Measurements from ENCODE around the gene MRPL55.

Gene MRPL55

DNA sequence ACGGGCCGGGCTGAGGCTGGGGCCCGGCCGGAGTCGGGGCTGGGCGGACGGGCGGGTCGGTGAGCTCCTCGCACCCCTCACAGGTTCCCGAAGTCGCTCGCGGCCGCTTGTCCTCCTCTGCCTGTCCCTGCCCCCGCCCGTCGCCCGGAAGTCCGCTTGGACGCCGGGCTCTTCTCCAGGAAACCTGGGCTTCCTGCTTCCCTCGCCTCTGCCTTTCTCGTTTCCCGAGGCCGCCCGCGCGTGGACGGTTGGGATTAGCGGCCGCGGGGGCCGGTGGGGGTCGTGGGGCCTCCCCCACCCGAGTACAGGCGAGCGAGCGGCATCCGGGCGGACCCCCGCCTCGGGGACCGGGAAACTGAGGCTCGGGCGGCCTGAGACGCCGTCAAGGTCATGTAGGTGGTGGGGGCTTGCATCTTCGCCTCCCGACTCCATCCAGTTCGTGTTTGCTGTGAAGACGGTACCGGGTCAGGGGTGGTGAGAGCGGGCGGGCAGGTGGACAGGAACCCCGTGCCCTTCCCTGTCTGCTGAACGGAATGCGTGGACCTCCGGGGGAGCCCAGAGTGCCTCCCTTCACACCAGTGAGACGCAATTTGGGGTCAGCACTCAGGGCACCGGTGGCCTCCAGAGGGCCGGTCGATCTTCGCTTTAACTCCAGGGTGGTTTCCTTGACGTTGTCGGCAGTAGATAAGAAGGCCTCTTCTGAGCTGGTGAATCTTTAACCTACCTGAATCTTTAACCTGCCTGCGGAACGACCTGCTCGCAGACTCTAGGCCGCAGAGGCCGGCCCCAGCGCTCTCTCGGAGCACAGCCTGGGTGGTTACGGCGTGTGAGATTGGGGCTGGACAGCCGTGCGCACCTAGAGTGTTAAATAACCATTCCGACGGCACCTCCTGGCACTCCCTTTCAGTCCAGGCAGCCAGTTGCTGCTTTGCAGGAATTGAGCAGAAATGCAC is 25.9 kb downstream of the MRPL55 start:
- DNase-seq: peak in 1 of 2 donors; percentile 47

DNA sequence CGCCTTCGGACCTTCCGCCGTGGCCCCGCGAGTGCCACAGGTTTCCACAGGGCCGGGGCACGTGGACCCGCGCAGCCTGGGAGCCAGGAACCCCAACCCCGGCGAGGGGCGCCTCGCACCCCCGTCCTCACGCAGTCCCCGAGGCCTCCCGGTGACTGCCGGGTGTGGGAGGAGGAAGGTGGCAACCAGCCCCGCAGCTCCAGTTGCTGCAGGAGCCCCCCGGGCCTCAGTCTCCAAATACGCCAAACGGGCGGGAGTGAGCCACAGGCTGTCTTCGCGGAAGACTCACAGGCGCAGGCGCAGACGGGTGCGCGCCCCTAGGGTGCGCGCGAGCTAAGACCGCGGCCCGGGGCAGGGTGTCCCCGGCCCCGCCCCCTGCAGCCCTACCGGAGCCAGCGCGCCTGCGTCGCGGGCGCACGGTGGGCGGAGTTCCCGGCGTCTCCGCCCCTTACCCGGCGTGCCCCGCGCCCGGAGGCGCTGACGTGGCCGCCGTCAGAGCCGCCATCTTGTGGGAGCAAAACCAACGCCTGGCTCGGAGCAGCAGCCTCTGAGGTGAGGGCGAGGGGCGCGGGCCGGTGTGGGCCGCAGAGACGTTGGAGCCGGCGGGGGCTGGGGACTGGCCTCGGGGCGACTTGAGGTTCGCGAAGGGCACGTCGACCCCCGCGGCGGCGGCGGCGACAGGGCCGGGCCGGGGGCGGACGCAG is 26.7 kb downstream of the MRPL55 start, which contains the start of gene ARF1:
ARF1 (plus strand) TSS at position 495 of the 704 bp plus-strand sequence. CDS start 14,407 bp downstream, outside the sequence.
- peak; percentile 91 to 95 for DNase-seq

DNA sequence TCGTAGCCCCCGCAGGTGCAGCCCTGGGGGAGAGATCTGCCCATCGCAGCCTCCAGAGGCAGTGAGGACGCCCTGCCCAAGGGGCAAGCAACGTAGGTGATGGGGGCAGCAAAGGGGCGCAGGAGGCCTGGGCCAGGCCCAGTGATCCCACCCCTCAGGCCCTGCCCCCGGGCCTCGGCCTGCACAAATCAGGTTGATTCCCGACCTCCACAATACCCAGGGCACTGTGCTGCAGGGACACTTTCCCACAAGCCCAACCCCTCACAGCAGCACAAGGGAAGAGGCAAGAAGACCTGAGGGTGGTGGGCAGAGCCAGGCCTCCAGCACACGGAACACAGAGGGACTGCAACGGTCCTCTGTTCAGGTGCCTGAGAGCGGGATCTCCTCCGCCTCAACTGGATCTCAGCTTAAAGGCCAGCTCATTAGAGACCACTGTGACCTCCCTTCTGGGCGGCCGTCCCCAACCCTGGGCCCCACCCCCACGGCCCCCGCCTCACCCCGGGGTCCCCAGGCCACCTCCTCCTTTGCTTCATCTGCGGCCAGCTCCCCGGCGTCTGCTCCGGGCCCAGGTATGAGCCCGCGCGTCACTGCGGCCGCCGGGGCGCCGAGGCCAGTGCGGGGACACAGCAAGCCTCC is 27.4 kb downstream of the MRPL55 start:
- no peak for DNase-seq

DNA sequence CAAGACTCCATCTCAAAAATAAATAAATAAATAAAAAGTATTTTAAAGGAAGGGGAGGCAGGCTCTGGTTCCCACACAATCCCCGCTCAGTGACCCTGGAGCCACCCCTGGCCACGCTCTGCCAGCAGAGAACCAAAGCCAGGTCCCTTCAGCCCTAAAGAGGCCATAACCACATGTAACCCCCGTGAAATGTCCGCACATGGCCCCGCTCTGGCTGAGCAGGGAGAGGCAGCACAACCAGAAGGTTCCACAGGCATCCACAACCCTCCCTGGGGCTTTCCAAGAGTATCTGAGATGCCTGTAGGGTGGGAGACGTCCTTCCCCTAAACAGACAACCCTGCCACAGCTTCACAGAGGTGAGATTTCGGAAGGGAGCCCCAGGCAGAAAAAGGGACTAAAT is 28.0 kb downstream of the MRPL55 start:
- DNase-seq: no peak

DNA sequence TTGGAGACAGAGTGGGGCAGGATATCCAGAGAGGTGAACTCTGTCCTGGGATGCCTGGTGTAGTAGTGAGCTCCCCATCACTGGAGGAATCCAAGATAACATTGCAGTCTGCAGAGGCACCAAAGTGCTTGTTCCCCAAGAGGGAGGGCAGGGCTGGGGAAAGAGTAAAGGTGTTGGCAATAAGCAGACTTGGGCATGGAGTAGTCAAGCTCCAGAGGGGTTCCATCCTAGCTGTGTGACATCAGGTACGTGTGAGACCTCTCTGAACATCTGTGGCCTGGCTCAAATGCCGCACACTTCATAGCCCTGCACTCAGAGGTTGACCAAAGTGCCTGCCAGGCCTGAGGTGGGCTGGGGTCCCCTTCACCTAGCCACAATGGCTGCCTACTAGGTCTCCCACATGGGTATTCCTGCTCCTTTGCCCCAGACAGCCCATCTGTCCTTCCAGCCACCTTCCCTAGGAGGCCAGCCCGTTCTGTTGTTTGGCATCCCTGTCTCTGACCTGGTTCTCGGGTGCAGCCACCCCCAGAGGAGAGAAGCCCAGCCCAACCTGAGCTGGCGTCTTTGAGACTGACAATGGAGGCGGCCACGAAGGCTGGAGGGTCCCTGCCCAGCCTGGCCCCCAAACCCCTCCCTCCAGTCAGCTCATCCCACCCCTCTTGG is 29.4 kb downstream of the MRPL55 start:
- no peak for DNase-seq

DNA sequence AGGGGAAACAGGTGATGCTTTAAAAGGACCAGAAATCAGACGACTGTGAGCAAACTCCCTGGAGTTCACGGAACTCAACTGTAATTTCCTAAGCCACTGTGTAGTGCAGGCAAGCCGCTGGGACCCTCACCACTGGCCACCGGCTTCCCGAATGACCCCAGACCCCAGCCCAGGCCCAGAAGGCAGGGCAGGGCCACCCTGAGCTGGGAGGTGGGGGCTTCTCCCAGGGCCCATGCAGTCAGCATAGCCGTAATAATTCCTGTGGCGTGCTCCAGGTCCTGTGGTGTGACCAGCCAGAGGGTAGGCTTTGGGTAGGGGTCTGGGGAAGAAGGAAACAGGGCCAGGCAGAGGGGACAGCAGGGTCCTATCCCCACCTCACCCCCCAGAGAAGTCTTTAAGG is 30.1 kb downstream of the MRPL55 start:
- DNase-seq: no peak

DNA sequence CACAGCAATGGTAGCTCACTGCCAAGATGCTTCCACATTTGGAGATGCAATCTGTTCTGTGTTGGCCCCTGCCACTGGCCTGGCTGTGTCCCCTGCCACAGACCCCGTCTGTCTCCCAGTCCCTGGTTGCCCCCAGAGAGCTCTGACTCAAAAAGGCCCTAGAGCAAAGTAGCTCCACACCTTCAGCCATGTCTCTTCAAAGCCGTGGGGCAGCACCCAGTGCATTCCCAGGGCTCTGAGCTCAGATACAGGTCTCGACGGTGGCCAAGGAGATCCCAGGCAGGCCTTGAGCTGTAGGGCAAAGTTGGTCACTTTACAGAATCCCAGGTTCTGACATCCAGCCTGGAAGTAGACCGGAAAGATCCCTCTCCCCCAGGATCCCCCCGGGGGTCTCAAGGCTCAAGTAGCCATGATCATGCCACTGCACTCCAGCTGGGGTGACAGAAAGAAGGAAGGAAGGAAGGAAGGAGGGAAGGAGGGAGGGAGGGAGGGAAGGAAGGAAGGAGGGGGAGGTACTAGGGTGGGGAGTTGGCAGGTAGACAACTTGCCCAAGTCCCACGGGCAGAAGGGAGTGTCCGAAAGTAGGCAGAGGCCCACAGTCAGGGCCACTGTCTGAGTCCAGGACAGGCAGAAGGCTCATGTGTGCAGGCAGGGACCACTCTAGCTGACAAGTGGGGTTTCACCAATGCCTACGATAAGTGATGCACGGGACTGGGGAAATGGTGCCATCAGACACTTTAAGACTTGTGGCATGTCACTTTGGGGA is 31.4 kb downstream of the MRPL55 start:
- no peak for DNase-seq

DNA sequence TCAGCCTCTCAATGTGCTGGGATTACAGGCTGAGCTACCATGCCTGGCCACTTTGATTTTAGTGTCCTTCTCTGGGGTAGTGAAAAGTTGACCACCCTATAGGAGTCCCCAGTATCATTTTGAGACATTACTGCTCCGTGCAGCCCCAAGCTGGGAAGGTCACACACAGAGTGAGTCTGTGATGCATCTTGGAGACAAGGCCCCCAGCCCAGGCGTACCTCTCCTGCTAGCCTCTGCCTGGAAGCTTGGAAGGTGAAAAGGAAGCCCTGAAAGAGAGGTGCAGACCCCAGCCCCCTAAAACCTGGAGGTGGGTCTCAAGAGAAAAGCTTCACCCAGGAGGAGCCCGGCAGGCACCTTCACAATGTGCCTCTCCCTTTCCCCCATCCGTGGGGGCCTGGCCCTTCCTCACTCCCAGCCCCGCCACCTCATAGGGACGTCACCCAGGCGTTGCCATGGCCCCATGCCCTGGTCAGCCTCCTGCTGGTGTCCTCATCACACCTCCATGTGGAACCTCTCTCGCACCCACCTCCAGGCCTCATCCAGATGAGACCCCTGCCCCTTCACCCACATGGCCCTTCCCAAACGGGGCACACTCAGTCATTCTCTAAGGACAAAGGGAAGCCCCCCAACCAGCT is 32.2 kb downstream of the MRPL55 start:
- DNase-seq: no peak

DNA sequence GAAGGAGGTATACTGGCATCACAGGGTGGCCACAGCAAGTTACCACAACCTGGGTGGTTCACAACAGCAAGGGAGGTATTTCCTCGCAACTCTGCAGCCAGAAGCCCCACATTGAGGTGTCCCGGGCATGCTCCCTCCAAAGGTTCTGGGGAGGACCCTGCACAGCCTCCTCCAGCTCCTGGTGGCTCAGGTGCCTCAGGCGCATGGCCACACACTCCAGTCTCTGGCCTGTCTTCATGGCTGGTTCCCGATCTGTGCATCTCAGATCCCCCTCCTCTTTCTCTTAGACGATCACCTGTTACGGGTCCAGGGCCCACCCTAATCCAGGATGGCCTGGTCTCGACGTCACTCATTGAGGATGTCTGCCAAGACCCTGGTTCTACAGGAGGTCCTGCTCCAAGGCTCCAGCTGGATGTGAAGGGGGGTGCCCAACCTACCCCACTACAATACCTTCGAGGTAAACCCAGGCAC is 33.3 kb downstream of the MRPL55 start:
- DNase-seq: no peak

DNA sequence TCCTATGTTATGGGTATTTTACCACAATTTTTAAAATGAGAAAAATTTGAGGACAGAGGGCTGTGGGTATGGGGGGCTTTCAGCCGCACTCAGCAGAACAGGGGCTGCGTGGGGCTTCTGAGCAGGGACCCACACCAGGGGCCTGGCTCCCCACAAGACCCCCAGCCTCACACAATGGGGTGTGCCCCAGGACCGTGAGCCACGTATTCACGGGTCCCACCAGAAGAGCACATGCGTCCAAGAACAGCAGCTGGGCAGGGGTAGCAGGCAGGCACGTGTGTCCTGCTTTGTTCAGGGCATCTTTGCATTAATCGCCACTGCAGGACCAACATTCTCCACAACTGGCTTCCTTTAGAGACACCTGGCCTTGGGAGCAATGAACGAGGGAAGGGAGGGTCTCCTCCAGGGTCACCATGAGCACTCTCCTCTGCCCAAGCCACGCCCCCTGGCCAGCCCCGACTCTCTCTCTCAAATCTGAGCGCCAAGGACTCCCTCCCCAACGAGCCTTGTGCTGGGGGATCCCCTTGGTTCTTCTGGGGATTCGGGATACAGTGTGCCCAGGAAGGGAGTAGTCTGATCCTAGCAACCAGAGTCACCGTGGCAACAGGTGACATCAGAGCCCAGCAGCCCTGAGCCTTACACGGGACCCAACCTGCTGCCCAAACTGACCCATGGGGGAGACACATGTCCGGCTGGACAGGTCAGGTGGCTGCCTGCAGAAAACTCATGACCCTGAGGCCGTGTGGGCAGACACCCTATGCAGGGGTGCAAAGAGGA is 34.0 kb downstream of the MRPL55 start:
- DNase-seq: no peak

DNA sequence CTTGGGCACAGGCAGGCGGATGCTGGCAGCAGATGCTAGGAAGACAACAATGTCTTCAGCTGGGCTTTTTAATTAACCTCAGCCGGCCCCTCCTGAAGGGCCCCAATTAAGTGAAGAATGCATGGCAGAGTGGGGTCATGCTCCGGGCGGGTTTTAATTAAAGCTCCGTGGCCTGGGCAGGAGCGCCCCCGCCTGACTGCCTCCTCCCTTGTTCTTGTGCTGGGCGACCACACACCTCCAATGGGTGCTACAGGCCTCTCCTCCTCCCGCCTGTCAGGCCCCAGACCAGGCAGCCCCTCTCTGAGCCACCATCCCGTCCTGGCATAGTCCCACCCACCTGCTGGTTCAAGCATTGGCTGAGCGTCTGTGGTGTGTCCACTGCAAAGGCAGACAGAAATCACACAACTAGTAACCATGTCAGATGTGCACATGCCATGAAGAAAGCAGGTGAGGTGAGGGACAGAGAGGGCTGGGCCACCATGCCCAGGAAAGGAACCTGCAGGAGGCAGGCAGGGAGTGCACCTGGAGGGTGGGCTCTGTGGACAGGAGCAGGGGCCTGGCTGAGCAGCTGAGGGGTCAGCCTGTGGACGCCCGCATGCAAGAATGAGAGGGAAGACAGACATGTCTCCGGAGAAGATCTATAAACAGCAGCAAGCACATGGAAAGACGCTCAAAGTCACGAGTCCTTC is 35.1 kb downstream of the MRPL55 start:
- no peak for DNase-seq

DNA sequence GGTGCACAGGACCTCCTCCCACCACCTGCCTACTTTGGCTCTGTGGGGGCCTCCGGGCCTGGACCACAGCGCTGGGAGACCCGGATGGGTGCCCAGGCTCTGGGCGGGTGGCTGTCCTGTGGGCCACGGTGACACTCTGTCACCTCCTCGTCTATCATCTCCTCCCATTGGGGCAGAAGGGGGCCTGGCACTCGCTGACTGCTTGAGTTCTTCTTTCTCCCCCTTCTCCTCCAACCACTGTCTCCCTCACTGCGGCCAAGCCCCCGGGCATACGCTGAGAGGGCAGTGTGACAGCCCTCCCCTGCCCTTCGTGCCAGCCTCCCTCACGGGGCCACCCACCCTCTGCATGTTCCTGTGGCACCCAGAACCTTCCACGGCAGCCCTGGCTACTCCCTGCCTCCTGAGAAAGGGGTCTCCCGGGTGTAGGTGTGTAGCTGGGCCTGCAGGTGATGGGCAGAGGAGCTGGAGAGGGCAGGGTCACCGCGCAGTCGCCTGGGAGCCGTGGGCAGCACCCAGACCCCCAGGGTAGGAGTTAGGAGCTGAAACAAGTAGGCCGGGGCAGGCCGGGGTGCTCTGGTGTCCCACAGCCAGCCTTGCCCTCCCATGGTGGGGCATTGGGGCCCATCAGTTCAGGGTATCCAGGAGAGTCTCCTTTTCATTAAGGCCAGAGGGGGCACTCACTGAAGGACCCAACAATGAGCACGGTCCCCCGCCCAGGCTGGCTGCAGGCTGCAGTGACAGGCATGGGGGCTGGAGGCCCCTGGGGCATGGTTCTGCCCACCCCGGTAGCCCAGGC is 35.8 kb downstream of the MRPL55 start:
- DNase-seq: no peak

DNA sequence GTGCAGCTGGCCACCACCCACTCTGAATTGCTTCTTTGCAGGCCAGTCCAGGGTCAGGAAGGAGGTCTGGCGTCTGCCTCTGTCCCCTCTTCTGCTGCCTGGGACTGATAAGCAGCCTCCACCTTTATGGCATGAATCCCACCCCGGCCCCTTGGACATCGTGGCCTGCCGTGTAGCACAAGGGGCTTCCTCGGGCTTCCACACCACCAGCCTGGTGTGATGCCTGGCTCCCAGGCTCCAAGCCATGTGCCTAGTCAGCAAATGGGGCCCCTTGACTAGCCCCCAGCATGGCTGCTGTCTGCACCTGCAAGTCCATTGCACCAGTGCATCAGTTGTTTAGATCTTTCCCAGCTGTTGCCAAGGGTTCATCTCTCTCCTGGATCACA is 36.4 kb downstream of the MRPL55 start:
- no peak for DNase-seq

DNA sequence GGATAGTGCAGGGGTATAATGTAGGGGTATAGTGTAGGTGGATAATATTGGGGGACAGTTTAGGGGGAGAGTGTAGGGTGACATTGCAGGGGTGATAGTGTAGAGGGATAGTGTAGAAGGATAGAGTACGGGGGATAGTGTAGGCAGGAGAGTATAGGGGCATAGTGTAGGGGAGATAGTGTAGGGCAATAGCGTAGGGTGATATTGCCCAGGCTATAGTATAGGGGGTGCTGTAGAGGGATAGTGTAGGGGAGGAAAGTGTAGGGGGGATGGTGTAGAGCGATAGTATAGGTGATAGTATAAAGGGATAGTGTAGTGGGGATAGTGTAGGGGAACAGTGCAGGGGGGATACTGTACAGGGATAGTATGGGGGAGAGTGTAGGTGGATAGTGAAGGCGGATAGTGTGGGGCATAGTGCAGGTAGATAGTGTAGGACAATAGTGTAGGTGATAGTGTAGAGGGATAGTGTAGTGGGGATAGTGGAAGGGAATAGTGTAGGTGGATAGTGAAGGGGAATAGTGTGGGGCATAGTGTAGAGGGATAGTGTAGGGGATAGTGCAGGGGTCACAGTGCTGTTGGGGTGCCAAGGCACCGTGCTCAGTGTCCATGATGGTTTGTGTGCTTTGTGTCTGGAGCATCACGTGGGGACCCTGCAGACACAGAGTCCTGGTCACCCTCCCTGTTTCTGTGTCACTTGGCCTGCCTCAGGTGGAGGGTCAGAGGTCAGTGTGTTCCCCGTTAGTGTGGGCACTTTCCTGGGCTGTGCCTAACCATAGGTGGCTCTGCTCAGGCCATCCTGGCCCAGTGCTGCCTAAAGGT is 37.1 kb downstream of the MRPL55 start:
- no peak for DNase-seq

DNA sequence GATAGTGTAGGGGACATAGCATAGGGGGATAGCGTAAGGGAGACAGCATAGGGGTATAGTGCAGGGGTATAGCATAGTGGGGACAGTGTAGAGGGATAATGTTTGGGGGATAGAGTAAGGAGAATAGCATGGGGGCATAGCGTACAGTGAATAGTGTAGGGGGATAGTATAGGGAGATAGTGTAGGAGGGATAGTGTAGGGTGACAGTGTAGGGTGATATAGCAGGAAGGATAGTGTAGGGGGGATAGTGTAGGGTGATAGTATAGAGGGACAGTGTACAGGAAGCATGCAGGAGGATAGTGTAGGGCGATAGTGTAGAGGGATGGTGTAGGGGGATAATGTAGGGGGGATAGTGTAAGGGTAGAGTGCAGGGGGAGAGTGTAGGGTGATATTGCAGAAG is 38.2 kb downstream of the MRPL55 start:
- no peak for DNase-seq

DNA sequence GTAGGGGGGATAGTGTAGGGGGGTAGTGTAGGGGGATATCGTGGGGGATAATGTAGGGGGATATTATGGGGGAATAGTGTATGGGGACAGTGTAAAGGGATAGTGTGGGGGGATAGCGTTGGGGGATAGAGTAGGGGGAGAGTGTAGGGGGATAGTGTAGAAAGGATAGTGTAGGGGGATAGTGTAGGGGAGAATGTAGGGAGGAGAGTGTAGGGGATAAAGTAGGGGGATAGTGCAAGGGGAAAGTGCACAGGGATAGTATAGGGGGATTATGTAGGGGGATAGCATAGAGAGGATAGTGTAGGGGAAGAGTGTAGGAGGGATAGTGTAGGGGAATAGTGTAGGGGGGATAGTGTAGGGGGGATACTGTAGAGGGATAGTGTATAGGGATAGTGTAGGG is 38.9 kb downstream of the MRPL55 start:
- no peak for DNase-seq

DNA sequence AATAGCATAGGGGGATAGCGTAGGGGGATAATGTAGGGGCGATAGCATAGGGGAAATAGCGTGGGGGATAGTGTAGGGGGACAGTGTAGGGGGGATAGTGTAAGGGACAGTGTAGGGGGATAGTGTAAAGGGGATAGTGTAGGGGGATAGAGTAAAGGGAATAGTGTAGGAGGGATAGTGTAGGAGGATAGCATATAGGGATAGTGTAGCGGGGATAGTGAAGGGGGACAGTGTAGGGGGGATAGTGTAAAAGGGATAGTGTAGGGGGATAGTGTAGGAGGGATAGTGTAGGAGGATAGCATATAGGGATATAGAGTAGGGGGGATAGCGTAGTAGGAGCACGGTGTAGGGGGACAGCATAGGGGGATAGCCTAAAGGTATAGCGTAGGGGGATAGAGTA is 40.7 kb downstream of the MRPL55 start:
- DNase-seq: no peak

Data from CD4-positive, alpha-beta T cell treated with Interferon alpha-2 for 1 hour (primary cell).